GM21360 (cell line): ENCODE results near the gene PADI4.

ENCODE experiments used
- ATAC-seq: cut with Tn5 transposase; IDR thresholded peaks from one replicate; pipeline ENCODE4 v1.9.1; 2021; ENCODE audit warnings: mild to moderate bottlenecking, moderate library complexity; ENCODE audit not compliant: unreplicated experiment

The PADI4 gene

DNA sequence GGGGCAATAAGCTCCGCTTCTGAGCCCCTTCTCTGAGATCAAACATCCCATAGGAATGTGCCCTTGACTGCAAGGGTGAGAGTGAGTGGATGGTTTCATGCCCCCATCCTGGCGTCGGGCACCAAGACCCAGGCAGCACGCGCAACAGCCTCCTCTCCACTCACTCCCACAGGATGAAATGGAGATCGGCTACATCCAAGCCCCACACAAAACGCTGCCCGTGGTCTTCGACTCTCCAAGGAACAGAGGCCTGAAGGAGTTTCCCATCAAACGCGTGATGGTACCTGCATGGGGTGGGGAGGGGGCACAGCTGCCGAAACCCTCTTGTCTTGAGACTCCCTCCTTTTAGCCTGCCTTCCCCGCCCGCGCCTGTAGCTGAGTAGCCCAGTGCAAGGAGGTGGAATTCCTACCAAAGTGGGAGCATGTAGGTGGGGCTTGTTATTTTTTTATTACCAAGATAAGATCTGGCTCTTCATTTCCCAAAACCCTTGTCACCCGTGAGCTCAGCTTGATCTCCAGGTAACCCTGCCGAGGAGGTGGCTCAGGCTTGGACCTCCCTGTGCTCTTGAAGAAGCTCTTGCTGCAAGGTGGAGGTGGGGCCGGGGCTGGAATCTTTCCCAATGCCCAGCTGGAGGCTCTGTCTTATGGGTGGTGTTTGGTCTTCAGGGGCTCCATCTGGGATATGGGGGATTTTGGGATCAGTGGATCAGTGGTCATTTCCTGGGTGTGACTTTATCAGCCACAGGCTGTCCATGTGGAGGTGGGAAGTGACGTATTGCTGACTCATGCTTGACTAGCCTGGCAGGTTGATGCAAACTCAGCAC lies 40.0 kb downstream of the PADI4 start:
- ATAC-seq = no peak

DNA sequence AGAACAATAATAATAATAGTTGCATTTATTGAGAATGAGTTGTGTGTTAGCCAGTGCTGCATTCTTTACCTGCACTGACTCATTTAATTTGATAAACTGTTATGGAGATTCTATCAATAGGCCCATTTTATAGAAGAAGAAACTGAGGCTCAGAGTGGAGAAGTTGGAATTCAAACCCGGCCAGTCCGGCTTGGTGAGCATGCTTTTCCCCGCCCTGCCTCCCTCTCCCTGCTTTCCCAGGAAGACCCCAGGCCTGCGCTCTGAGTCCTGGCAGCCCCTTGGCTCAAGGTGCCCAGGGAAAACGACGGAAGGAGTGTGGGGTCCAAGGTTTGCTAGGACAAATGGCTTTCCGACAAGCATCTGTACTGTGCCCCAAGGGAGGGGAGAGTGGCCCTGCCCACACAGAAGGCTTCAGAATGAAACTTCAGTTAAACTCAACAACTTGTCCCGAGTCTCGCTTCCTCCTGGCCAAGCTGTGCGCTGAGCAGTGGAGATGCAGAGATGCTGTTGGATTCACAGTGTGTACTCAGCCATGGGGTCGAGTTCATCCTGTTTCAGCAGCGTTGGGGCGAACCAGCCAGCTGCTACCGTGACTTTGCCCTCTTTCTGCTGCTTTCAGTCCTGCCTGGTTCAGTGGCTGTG lies 40.7 kb downstream of the PADI4 start:
- no peak for ATAC-seq

DNA sequence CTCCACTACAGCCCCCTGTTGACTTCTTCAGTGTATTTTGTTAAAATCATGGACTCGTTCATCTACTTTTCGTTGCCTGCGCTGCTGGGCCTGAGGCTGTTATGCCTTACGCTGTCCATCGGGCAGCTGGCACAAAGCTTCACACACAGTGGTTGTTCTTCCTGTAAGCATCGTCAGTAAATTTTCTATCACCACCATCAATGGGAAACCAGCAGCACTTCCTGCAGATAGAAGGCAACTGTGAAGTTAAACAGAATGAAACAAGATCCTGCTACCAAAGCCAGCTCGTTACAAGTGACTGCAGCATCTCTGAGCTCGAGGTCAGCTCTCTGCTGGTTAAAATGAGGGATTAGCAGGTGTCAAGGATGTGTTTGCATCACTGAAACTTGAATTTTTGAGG lies 42.1 kb downstream of the PADI4 start:
- ATAC-seq = no peak

DNA sequence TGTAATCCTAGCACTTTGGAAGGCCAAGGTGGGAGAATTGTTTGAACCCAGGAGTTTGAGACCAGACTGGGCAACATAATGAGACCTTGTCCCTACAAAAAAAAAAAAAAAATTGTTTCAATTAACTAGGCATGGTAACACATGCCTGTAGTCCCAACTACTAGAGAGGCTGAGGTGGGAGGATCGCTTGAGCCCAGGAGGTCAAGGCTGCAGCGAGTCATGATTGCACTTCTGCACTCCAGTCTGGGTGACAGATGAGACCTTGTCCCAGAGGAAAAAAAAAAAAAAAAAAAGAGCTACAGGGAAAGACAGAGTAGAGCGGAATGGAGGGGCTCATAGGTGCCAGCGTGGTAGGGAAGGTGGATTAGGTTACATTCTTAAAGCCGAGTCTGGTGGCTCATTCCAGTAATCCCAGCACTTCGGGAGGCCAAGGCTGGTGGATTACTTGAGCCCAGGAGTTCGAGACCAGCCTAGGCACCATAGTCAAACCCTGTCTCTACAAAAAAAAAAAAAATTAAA lies 43.0 kb downstream of the PADI4 start:
- ATAC-seq = no peak

DNA sequence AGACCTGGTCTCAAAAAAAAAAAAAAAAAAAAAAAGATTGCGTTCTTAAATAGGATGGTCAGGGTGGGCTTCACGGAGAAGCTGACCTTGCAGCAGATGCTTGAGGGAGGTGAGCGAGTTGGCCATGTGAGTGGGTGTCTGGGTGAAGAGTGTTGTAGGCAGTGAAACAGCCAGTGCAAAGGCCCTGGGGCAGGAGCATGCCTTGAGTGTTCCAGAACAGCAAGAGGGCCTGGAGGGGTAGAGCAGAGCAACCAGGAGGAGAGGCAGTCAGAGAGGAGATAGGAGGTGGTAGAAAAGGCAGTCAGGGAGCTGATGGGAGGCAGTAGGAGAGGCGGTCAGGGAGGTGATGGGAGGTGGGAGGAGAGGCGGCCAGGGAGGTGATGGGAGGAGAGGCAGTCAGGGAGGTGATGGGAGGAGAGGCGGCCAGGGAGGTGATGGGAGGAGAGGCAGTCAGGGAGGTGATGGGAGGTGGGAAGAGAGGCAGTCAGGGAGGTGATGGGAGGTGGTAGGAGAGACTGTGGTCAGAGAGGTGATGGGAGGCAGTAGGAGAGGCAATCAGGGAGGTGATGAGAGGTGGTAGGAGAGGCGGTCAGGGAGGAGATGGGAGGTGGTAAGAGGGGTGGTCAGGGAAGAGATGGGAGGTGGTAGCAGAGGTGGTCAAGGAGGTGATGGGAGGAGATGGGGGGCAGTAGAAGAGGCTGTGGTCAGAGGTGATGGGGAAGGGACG lies 43.8 kb downstream of the PADI4 start:
- no peak for ATAC-seq

DNA sequence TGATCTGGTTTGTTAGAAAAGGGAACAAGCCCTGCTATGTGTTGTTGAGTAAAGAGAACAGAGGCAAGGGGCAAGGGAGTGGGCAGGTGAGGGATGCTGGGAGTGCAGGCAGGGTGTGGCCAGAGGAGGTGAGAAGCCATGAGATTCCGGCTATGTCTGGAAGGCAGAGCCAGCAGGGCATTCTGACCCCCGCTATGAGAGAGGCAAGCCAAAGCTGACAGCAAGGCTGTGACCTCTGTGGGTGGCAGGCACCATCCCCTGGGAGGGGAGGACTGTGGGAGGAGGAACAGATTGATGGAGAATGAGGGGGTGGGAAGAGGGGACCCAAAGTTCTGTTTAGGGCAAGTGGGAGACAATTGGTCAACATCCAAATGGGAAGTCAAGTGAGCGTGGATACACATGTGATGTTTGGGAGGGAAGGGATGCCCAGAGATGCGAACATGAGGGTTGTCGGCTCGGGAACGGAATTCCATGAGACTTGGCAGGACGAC lies 44.5 kb downstream of the PADI4 start:
- no peak for ATAC-seq

DNA sequence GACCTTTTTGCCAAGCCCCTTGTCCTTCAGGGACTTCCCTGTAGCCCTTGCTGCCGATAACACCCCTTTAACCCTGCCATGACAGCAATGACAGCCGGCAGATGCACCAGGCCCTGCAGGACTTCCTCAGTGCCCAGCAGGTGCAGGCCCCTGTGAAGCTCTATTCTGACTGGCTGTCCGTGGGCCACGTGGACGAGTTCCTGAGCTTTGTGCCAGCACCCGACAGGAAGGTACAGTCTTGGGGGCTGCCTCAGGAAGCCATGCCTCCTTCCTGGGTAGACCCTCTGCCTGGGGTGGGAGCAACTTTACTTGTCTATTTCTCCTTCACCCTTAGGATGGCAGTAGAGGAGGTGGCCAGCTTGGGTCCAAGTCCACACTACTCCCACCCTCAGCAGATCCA lies 47.9 kb downstream of the PADI4 start:
- ATAC-seq = no peak

DNA sequence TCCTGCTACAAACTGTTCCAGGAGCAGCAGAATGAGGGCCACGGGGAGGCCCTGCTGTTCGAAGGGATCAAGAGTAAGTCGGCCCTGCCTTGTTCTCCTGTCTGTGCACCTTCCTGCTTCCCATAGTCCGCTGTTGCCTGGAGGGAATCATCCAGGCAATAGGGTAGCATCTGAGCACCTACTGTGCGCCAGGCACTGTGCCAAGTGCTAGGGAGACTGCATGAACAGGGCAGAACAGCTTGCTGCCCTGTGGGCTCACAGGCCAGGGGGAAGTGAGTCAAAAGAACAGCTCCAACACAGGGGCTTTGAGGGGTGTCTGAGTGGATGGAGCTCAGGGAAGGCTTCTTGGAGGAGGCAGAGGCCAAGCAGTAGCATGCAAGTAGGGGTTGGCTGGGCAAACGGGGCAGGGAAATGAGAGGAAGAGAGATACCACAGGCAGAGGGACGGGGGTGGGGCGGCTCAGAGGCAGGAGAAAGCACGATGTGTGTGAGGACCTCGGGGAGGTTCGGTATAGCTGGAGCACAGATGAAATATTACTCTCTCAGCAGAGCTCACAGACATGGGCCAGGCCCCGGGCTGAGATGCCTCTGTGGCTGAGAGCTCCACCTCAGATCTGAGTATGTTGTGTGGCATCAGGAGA lies 48.5 kb downstream of the PADI4 start:
- no peak for ATAC-seq

DNA sequence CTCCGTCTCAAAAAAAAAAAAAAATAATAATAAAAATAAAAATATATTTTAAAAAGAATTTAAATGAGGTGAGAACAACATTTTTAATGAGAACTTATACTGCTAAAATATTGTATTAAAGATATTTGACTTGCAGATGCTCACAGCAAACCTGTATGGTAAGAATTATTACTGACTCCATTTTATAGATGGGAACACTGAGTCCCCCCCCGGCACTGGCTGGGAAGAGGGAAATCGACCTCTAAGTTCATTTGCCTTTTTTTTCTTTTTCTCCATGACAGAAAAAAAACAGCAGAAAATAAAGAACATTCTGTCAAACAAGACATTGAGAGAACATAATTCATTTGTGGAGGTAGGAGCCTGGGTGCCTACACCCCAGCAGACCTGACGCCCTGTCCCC lies 50.6 kb downstream of the PADI4 start:
- ATAC-seq = no peak

DNA sequence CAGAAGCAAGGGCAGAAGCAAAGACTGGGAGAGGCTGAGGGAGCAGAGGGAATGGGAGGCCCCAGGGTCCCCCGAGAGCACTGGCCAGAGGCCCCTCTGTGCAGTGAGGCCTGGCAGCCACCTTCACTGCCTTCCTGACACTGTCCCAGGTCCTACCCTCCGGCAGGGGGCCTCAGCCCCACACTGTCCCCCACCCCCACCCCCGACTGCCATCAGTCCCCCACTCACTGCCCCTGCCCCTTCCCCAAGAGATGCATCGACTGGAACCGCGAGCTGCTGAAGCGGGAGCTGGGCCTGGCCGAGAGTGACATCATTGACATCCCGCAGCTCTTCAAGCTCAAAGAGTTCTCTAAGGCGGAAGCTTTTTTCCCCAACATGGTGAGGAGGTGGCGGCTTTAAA lies 51.0 kb downstream of the PADI4 start:
- ATAC-seq = no peak

DNA sequence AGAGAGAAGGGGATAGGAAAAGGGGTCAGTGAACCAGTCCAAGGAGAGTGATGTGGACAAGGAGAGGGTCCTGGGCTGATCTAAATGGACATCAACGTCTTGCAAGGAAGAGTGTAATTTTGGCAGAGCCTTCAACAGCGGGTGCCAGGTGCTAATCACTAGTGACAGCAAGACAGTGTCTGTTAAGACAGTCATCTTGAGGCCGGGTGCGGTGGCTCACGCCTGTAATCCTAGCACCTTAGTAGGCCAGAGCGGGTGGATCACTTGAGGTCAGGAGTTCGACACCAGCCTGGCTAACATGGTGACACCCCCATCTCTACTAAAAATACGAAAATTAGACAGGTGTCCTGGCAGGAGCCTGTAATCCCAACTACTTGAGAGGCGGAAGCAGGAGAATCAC lies 51.8 kb downstream of the PADI4 start:
- ATAC-seq = no peak

DNA sequence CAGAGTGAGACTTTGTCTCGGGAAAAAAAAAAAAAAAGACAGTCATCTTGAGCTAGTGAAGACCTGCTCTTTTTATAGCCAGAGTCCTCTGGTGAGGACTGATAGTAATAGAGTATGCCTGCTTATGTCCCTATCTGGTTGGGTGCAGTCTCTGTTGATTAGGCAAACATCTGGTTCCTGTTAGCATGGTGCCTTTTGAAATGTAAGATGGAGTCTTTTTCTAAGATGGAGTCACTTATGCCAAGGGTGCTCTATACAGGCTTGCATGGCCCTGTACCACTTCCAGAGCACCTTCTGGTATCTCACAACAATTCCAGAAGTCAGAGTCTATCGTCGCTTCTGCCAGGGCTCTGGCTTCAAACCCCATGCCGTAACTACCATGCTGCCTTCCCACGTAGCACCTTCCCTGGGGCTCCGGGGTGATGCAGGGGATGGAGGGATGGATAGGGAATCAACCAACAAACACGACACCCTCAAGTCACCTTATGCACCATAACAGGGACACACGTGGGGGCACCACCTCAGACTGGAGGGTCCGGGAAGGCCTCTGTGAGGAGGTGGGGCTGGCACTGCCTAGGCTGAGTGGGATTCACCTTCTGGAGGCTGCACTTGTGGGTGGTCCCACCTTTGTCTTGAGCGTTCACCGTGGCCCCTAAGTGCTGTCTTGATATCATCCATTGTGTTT lies 52.4 kb downstream of the PADI4 start:
- no peak for ATAC-seq

DNA sequence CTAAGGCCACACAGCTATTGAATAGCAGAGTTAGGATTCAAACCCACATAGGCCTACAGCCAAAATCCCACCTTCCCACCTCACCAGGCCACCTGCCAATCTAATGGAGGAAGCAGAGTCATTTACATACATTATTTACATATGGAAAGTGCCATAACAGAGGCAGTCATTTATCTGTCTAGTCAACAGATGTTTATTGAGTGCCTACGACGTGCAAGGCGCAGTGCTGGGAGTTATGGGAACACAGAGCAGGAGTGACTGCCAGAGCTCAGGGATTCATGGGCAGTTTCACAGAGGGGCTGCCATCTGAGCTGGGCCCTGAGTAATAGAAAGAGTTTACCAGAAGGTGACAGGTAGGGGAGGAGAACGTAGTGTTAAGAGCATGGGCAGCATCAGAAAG lies 53.7 kb downstream of the PADI4 start:
- ATAC-seq = no peak

DNA sequence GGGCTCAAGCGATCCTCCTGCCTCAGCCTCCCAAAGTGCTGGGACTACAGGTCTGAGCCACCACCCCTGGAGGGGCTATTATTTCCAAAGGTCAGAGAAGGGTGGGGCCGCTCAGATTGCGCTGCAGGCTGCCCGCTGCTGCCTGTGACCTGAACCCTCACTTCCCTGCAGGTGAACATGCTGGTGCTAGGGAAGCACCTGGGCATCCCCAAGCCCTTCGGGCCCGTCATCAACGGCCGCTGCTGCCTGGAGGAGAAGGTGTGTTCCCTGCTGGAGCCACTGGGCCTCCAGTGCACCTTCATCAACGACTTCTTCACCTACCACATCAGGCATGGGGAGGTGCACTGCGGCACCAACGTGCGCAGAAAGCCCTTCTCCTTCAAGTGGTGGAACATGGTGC lies 55.4 kb downstream of the PADI4 start:
- ATAC-seq = no peak

DNA sequence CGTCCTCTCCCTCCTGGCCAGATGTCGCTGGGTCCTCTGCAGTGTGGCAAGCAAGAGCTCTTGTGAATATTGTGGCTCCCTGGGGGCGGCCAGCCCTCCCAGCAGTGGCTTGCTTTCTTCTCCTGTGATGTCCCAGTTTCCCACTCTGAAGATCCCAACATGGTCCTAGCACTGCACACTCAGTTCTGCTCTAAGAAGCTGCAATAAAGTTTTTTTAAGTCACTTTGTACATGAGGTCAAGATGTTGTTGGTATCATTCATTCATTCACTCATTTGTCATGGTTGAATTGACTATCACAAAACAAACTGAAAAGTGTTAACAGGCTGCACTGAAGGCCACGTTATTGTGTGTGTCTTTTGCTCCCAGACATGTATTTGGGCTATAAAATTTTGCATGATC lies 55.8 kb downstream of the PADI4 start:
- ATAC-seq = no peak

DNA sequence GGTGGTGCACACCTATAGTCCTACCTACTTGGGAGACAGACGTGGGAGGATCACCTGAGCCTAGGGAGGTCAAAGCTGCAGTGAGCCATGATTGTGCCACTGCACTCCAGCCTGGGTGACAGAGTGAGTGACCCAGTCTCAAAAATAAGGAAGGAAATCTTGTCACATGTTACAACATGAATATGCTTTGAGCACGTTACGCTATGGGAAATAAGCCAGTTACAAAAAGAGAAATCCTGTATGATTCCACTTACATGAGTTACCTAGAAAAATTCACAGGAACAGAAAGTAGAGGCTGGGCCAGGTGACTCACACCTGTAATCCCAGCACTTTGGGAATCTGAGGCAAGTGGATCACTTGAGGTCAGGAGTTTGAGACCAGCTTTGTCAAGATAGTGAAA lies 57.3 kb downstream of the PADI4 start:
- ATAC-seq = no peak

DNA sequence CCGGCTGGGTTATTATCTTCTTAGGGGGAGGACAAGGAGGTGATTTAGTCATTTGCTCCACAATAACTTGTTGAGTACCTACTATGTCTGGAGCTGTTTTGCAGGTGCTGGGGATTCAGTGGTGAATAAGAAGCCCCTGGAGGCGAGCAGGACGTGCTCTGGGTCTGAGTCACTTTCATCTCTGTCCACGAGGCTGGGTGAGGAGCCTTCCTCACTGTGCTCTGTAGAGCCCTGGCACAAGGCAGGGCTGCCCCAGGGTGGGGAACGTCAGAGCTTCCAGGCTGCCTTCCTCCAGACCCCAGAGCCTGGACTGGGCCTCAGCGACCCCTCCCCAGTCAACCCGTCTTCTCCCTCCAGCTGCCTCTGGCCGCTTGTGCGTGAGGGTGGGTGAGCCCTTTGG lies 61.5 kb downstream of the PADI4 start:
- no peak for ATAC-seq

DNA sequence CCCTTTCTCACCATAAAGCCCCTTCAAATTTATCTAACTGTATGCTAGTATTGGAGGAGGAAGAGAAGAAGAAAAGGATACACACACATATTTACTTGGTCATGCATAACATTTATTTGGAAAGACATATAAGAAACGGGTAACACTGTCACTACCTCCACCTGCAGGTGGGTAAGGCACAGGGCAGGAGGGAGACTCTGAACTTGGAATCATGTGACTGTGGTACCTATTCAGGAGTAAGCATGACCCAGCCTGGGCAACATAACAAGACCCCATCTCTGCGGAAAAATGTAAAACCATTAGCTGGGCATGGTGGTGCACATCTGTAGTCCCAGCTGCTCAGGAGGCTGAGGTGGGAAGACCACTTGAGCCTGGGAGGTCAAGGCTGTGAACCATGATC lies 62.6 kb downstream of the PADI4 start:
- ATAC-seq = no peak

DNA sequence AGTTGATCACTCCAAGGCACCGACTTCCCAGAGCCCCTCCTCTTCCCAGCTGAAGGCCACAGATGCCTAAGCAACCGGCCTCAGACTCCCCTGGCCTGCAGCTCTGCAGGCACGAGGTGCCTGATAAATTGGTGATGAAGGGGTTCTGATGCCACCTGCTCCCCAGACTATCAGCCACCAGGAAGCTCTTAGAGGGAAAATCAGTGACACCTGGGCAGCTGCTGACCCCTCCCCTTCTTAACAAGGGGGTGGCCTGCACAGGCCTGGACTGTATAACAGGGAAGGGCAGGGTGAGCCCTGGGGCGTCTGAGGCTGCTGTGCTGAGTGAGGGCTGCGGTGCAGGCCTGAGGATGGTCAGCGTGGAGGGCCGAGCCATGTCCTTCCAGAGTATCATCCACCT lies 63.9 kb downstream of the PADI4 start, which contains the start of gene PADI6:
PADI6 (plus strand) TSS at position 301 of the 400 bp plus-strand sequence; CDS start at position 351, 50 bp downstream.
- no peak for ATAC-seq

DNA sequence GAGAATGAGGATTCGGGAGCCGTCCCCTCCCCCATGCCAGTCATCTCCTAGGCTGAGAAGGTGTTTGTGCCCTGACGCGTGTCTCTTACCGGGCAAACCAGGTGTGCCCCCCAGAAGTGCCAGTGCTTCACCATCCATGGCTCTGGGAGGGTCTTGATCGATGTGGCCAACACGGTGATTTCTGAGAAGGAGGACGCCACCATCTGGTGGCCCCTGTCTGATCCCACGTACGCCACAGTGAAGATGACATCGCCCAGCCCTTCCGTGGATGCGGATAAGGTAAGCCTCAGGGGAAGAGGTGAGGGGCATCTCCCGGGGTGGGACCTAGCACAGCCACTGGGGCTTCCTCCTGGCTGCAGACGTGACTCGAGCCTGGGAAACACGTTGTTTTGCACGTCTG lies 65.0 kb downstream of the PADI4 start:
- ATAC-seq = no peak
